Neuronal stem cell (in vitro differentiated cells): ENCODE data around the gene TMEM229A.

Experiments used
- DNase-seq: peaks from one replicate; pipeline ENCODE4 v3.0.0-alpha.2; 2013; ENCODE audit warnings: low spot score
- H2AFZ ChIP-seq: one replicate; pipeline ENCODE4 v1.6.1; 2013; ENCODE audit warnings: mild to moderate bottlenecking, low read length, inconsistent platforms
- H2AK5ac ChIP-seq: 2 replicates; pipeline ENCODE4 v1.6.1; 2013; ENCODE audit warnings: low read depth, mild to moderate bottlenecking, inconsistent platforms, low read length, moderate library complexity, mixed read lengths
- H2BK120ac ChIP-seq: 2 replicates; pipeline ENCODE4 v1.6.1; 2013; ENCODE audit warnings: low read depth, mild to moderate bottlenecking, inconsistent platforms, low read length, moderate library complexity, mixed read lengths
- H2BK12ac ChIP-seq: one replicate; pipeline ENCODE4 v1.6.1; 2013; ENCODE audit warnings: low read length, inconsistent platforms
- H2BK15ac ChIP-seq: 2 replicates; pipeline ENCODE4 v1.6.1; 2013; ENCODE audit warnings: mild to moderate bottlenecking, low read length, inconsistent platforms, mixed read lengths
- H2BK5ac ChIP-seq: one replicate; pipeline ENCODE4 v1.6.1; 2013; ENCODE audit warnings: inconsistent platforms, mild to moderate bottlenecking, low read length, moderate library complexity
- H3K14ac ChIP-seq: one replicate; pipeline ENCODE4 v1.6.1; 2013; ENCODE audit warnings: low read length, inconsistent platforms
- H3K18ac ChIP-seq: 2 replicates; pipeline ENCODE4 v1.6.1; 2013; ENCODE audit warnings: low read length, inconsistent platforms
- H3K23ac ChIP-seq: 2 replicates; pipeline ENCODE4 v1.6.1; 2013; ENCODE audit warnings: low read depth, mild to moderate bottlenecking, mixed read lengths, low read length, inconsistent platforms; ENCODE audit not compliant: poor library complexity
- H3K27ac ChIP-seq: replicated peaks from 3 replicates; pipeline ENCODE4 v1.5.1; 2013; ENCODE audit warnings: low read length, inconsistent platforms
- H3K27me3 ChIP-seq, 3 experiments: 2 replicates each; pipeline ENCODE4 v1.6.1; 2013; ENCODE audit warnings: low read length in 3 of 3, mild to moderate bottlenecking in 2 of 3, inconsistent platforms in 1 of 3, low read depth in 1 of 3, mixed read lengths in 1 of 3, moderate library complexity in 1 of 3; ENCODE audit not compliant: control insufficient read depth in 3 of 3, insufficient read depth in 3 of 3
- H3K36me3 ChIP-seq, 2 donors: replicated peaks in 1 of 2; 2 replicates each; pipeline ENCODE4 v1.6.1; 2013; ENCODE audit warnings: low read length in 2 of 2; ENCODE audit not compliant: control insufficient read depth in 2 of 2, insufficient read depth in 2 of 2
- H3K4ac ChIP-seq: 2 replicates; pipeline ENCODE4 v1.6.1; 2013; ENCODE audit warnings: inconsistent platforms, mild to moderate bottlenecking, low read length, moderate library complexity
- H3K4me1 ChIP-seq, 2 donors: 1 replicate in 1 of 2; 2 replicates in 1 of 2; pipeline ENCODE4 v1.6.1; 2013; ENCODE audit warnings: low read length in 2 of 2, low read depth in 1 of 2; ENCODE audit not compliant: control insufficient read depth in 2 of 2, insufficient read depth in 1 of 2
- H3K4me2 ChIP-seq: one replicate; pipeline ENCODE4 v1.6.1; 2013; ENCODE audit warnings: mild to moderate bottlenecking, low read length, inconsistent platforms; ENCODE audit not compliant: insufficient read depth, poor library complexity, severe bottlenecking
- H3K4me3 ChIP-seq, 2 donors: 2 replicates each; pipeline ENCODE4 v1.5.1; 2013; ENCODE audit warnings: low read length in 2 of 2, mild to moderate bottlenecking in 2 of 2, inconsistent platforms in 1 of 2, moderate library complexity in 1 of 2
- H3K79me1 ChIP-seq: one replicate; pipeline ENCODE4 v1.6.1; 2013; ENCODE audit warnings: low read depth, mild to moderate bottlenecking, inconsistent platforms, low read length, moderate library complexity
- H3K9ac ChIP-seq: one replicate; pipeline ENCODE4 v1.6.1; 2013; ENCODE audit warnings: mild to moderate bottlenecking, low read depth, low read length, inconsistent platforms; ENCODE audit not compliant: poor library complexity
- H3K9me3 ChIP-seq, 2 donors: replicated peaks in 1 of 2; 2 replicates each; pipeline versions ENCODE3 to v1.6.1; 2013; ENCODE audit warnings: low read length in 2 of 2, mild to moderate bottlenecking in 2 of 2, inconsistent platforms in 1 of 2, low read depth in 1 of 2, mixed read lengths in 1 of 2, moderate library complexity in 1 of 2; ENCODE audit not compliant: control insufficient read depth in 2 of 2, insufficient read depth in 1 of 2
- H4K8ac ChIP-seq: one replicate; pipeline ENCODE4 v1.6.1; 2013; ENCODE audit warnings: low read depth, mild to moderate bottlenecking, inconsistent platforms, low read length, moderate library complexity
- H4K91ac ChIP-seq: one replicate; pipeline ENCODE4 v1.6.1; 2013; ENCODE audit warnings: low read length, low read depth, mild to moderate bottlenecking, inconsistent platforms; ENCODE audit not compliant: poor library complexity
- WGBS, 2 donors: extraction: QIAGEN DNeasy Blood & Tissue Kit; methylation state at CpG; one replicate each; pipeline ENCODE4 v1.1.7; 2013; ENCODE audit warnings: missing lambda C conversion rate in 2 of 2, mixed read lengths in 1 of 2; ENCODE audit not compliant: insufficient read length in 2 of 2, insufficient replicate concordance in 1 of 2; ENCODE audit errors: extremely low coverage in 2 of 2; 5-methylcytosine and 5-hydroxymethylcytosine counted together

TMEM229A gene

DNA sequence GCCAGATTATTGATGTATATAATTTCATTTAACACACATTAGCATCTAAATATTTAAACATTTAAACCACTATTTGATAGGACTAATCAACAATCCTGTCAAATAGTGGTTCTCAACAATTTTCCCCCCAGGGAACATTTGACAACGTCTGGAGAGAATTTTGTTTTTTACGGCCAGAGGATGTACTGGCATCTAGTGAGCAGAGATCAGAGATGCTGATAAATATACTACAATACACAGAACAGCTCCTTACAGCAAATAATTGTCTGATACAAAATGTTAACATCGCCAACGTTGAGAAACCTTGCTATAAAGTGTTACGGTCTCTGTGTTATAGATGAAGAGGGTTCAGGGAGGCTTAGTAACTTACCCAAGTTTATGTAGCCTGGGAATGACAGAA is 25.0 kb upstream of the TMEM229A start:
- Histone ChIP-seq H3K23ac (no peak overlapping the region), H3K27me3 (no peaks in the 10 kb centered on the region), H2BK120ac (no peak overlapping the region), H2AK5ac (no peak overlapping the region), H3K79me1 (no peaks in the 10 kb centered on the region), H3K4me1 (no peaks in the 10 kb centered on the region), H3K18ac (no peak overlapping the region), H2AFZ (no peak overlapping the region), H2BK12ac (no peak overlapping the region), H2BK5ac (no peak overlapping the region), H3K14ac (no peak overlapping the region), H3K36me3 (no peaks in the 10 kb centered on the region), H3K4me2 (no peak overlapping the region), H3K27ac (no peak overlapping the region), H3K4me3 (no peak overlapping the region), H3K4ac (no peak overlapping the region), H2BK15ac (no peak overlapping the region), H3K9me3 (no peaks in the 10 kb centered on the region), H3K9ac (no peak overlapping the region), H4K91ac (no peak overlapping the region), H4K8ac (no peak overlapping the region)
- no CpG with 5 or more reads among the region's 5 CpGs for WGBS, 2 donors
- DNase-seq = no peak

DNA sequence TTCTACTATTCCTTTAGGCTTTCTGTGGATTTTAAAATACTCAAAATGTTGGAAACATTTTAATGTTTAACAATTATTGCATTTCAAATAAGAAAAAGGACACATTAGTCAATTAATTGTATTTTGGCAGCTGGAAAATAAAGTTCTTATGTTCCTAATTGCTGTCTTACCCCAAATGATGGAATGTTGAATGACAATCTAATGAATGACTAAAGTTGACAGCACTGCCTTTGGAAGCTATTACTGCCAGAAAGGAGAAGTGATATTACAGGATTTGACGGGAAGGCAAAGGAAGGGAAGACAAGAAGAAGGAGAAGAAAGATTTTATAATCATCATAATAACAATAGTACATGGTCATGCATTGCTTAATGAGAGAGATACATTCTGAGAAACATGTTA is 23.4 kb upstream of the TMEM229A start:
- Histone ChIP-seq H3K79me1 (no peaks in the 10 kb centered on the region), H2AFZ (no peak overlapping the region), H3K4me2 (no peak overlapping the region), H3K14ac (no peak overlapping the region), H4K91ac (no peak overlapping the region), H3K27me3 (no peaks in the 10 kb centered on the region), H2AK5ac (no peak overlapping the region), H4K8ac (no peak overlapping the region), H3K36me3 (no peaks in the 10 kb centered on the region), H3K23ac (no peak overlapping the region), H2BK12ac (no peak overlapping the region), H2BK15ac (no peak overlapping the region), H3K4me1 (no peaks in the 10 kb centered on the region), H3K4me3 (no peak overlapping the region), H3K9ac (no peak overlapping the region), H3K18ac (no peak overlapping the region), H3K27ac (no peak overlapping the region), H3K4ac (no peak overlapping the region), H3K9me3 (no peaks in the 10 kb centered on the region), H2BK120ac (no peak overlapping the region), H2BK5ac (no peak overlapping the region)
- WGBS, 2 donors = no CpG with 5 or more reads among the region's 1 CpG
- no peak for DNase-seq

DNA sequence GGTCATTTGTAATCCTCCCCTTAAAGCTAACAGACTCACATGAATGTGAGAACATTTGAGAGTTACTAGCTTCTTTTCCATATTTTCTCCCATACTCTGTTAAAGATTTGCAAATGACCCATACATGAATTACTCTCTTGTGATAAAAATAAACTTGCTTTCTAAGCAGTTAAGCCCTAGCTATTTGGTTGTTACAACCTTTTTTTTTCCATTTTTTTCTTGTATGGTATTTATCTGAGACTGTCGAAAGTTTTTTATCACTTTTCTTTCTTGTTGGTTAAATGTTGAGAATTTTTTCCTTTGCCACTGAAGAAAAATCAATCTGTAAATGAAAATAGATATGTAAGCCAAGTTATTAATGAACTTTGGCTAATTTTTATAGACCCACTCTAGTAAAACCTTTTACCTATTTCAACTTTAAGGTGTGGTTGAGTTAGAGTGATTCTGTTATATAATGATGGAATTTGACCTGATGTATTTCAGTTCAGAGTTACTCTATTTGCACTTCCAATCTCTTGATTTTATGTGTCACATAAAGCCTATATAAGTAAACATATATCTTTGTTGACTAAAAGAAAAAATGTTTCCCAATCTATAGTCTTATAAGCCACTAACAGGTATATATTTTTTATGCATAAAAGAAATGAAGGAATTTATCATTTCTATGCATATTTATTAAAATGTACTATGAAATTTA is 19.0 kb upstream of the TMEM229A start:
- H3K14ac ChIP-seq = no peak overlapping the region
- H2BK120ac ChIP-seq = no peak overlapping the region
- no peak overlapping the region for H2BK12ac ChIP-seq
- H3K27me3 ChIP-seq = no peaks in the 10 kb centered on the region
- no peaks in the 10 kb centered on the region for H3K9me3 ChIP-seq
- no peak for DNase-seq
- no peaks in the 10 kb centered on the region for H3K79me1 ChIP-seq
- H2AFZ ChIP-seq = no peak overlapping the region
- H3K9ac ChIP-seq = no peak overlapping the region
- H3K4me2 ChIP-seq = no peak overlapping the region
- no peak overlapping the region for H3K4me3 ChIP-seq
- H2AK5ac ChIP-seq = no peak overlapping the region
- H3K23ac ChIP-seq = no peak overlapping the region
- no CpG with 5 or more reads among the region's 1 CpG for WGBS, 2 donors
- H3K4me1 ChIP-seq = no peaks in the 10 kb centered on the region
- no peak overlapping the region for H2BK5ac ChIP-seq
- H3K18ac ChIP-seq = no peak overlapping the region
- no peak overlapping the region for H4K91ac ChIP-seq
- H3K27ac ChIP-seq = no peak overlapping the region
- no peak overlapping the region for H3K4ac ChIP-seq
- H2BK15ac ChIP-seq = no peak overlapping the region
- no peaks in the 10 kb centered on the region for H3K36me3 ChIP-seq
- H4K8ac ChIP-seq = no peak overlapping the region

DNA sequence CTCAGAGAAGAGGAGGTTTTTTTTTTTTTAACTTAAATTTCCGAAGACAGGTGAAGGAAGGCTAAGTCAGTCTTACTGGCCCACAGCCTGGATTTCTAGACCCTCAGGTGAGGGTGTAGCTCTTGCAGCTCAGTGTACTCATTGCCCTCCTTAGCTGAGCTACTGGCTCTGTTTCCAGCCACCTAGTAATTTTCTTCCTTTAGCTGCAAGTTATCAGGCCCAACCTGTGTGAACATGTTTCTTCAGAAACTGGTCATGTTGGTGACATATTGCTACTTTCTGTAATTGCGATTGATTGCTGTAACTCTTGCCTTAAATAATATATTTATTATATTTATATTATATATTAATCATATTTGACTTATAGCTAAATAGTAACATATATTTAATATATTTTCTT is 10.0 kb upstream of the TMEM229A start:
- WGBS, 2 donors = no CpG with 5 or more reads among the region's 2 CpGs
- no peak overlapping the region for H3K4me3 ChIP-seq

More for the DNA sequence above, 10.0 kb upstream of the TMEM229A start:
- no peak overlapping the region for H2AFZ ChIP-seq
- DNase-seq = no peak
- H4K8ac ChIP-seq = no peak overlapping the region
- H3K18ac ChIP-seq = no peak overlapping the region
- no peaks in the 10 kb centered on the region for H3K36me3 ChIP-seq
- no peak overlapping the region for H2BK5ac ChIP-seq
- no peak overlapping the region for H3K9ac ChIP-seq
- H3K79me1 ChIP-seq = no peaks in the 10 kb centered on the region
- no peak overlapping the region for H3K14ac ChIP-seq
- no peak overlapping the region for H3K23ac ChIP-seq
- H2AK5ac ChIP-seq = no peak overlapping the region
- H4K91ac ChIP-seq = no peak overlapping the region
- H3K4ac ChIP-seq = no peak overlapping the region
- no peaks in the 10 kb centered on the region for H3K4me1 ChIP-seq
- no peak overlapping the region for H3K27ac ChIP-seq
- no peak overlapping the region for H3K4me2 ChIP-seq
- no peaks in the 10 kb centered on the region for H3K9me3 ChIP-seq
- no peak overlapping the region for H2BK15ac ChIP-seq
- H2BK120ac ChIP-seq = no peak overlapping the region
- no peak overlapping the region for H2BK12ac ChIP-seq
- no peaks in the 10 kb centered on the region for H3K27me3 ChIP-seq
